Stomach (tissue), 4 donors: ENCODE results near the gene SH3BP4.

Source experiments
- CTCF ChIP-seq, 7 experiments: fragments of 450-650 bp in 4 of 7; fragments of 200-600 bp in 3 of 7; sonication (generic) in 3 of 7; IDR thresholded peaks; one replicate each; pipeline ENCODE4 v1.5.1; 2016 to 2019; ENCODE audit warnings: antibody characterized with exemption in 7 of 7, control low read depth in 2 of 7, mild to moderate bottlenecking in 1 of 7
- POLR2A ChIP-seq, 4 donors: fragments of 450-650 bp; IDR thresholded peaks; one replicate each; pipeline ENCODE4 v1.6.1; 2016; ENCODE audit warnings: antibody characterized with exemption in 4 of 4, control low read depth in 2 of 4, mild to moderate bottlenecking in 1 of 4, moderate library complexity in 1 of 4

DNA sequence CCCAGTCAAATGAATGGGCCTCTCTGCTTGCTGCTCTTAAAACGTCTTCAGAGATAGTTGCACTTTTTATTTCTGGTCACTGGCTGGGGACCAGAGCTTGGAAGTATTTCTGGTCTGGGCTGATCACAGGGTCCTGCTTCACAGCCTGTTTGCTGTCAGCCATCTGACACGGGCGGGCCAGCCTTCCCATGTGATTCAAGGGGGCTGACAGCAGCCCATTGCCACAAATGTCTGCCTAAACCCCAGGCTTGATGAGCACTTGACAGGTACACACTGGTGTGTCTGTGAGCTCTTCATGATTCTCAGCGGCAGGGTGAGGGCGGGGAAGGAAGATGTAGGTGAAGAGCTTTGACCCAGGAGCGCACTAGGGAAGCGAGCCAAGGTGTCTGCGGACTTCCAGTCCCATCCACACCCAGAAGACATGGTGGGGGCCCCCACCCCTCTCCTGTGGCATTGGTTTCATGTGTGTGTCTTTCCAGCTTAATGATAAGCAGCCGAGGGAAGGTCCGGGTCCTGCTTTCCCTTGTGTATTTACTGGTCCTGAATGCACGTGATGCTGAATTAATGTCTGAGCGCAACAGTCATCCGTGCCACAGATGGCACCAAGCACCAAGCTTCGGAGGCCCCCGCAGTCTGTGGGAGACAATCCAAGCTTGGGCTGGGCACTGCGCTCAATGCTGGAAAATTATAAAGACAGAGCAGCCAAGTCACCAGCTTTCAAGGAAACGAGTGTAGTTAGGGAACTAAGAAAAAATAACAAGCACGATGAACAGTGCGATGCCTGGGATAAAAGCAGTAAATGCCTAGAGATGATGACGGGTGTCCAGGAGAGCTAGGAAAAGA lies 73.3 kb downstream of the SH3BP4 start:
- TF ChIP-seq CTCF (IDR thresholded peaks at IDR 0.05) (no peak), POLR2A (IDR thresholded peaks at IDR 0.05) (no peak)
